SU-DHL-6 (cell line): ENCODE data around the gene BCL2L1.

Source experiments
- H2AFZ ChIP-seq: fragments of 200-600 bp; sonication (generic); 2 replicates; pipeline ENCODE4 v1.6.1; 2014; ENCODE audit warnings: low read depth, mild to moderate bottlenecking, moderate library complexity, mixed read lengths, antibody characterized with exemption, low read length; ENCODE audit not compliant: severe bottlenecking
- H3F3A ChIP-seq: fragments of 200-600 bp; shearing (Covaris generic); 2 replicates; pipeline ENCODE4 v1.6.0; 2016; ENCODE audit warnings: antibody characterized with exemption, mild to moderate bottlenecking; ENCODE audit not compliant: insufficient read depth
- H3K27ac ChIP-seq: fragments of 200-600 bp; sonication (generic); 2 replicates; pipeline ENCODE4 v1.5.1; 2016; ENCODE audit warnings: low read depth, mild to moderate bottlenecking, low read length, moderate library complexity, mixed read lengths
- H3K27me3 ChIP-seq: fragments of 200-600 bp; sonication (generic), shearing (Covaris generic); 2 replicates; pipeline ENCODE4 v1.6.0; 2014; ENCODE audit warnings: mild to moderate bottlenecking, low read length
- H3K36me3 ChIP-seq: fragments of 200-600 bp; sonication (generic); 2 replicates; pipeline ENCODE4 v1.6.1; 2014; ENCODE audit warnings: mild to moderate bottlenecking, low read length, mixed read lengths
- H3K4me2 ChIP-seq: fragments of 300-600, 200-600 bp; shearing (Covaris generic), sonication (generic); 2 replicates; pipeline ENCODE4 v1.6.0; 2014; ENCODE audit warnings: low read length, low read depth, mild to moderate bottlenecking; ENCODE audit not compliant: poor library complexity, severe bottlenecking
- H3K4me3 ChIP-seq: fragments of 200-600 bp; sonication (generic); 2 replicates; pipeline ENCODE4 v1.5.1; 2014; ENCODE audit warnings: antibody characterized with exemption, low read length, mild to moderate bottlenecking, mixed read lengths; ENCODE audit not compliant: insufficient read depth, poor library complexity, severe bottlenecking
- H3K79me2 ChIP-seq: fragments of 200-600 bp; sonication (generic); 2 replicates; pipeline ENCODE4 v1.6.1; 2014; ENCODE audit warnings: mild to moderate bottlenecking, low read length, moderate library complexity; ENCODE audit not compliant: insufficient read depth
- H3K9ac ChIP-seq: fragments of 200-600 bp; sonication (generic); 2 replicates; pipeline ENCODE4 v1.7.0; 2014; ENCODE audit warnings: mild to moderate bottlenecking, low read length
- H3K9me2 ChIP-seq: fragments of 200-600 bp; sonication (generic); replicated peaks from 2 replicates; pipeline ENCODE4 v1.6.1; 2014; ENCODE audit warnings: low read length; ENCODE audit not compliant: insufficient read depth
- H3K9me3 ChIP-seq: fragments of 200-600 bp; sonication (generic); 2 replicates; pipeline ENCODE4 v1.6.1; 2014; ENCODE audit warnings: low read length, mixed read lengths; ENCODE audit not compliant: insufficient read depth
- H4K20me1 ChIP-seq: fragments of 200-600 bp; sonication (generic); 2 replicates; pipeline ENCODE4 v1.6.1; 2014; ENCODE audit warnings: low read depth, mild to moderate bottlenecking, antibody characterized with exemption, low read length, moderate library complexity, mixed read lengths
- EZH2phosphoT487 ChIP-seq: fragments of 200-600 bp; sonication (generic), shearing (Covaris generic); conservative IDR thresholded peaks from 2 replicates; pipeline ENCODE4 v1.6.1; 2018; ENCODE audit warnings: mild to moderate bottlenecking, antibody characterized with exemption, low read length, moderate library complexity, mixed read lengths
- TF ChIP-seq, protein P1 (sequence below): fragments of 200-600 bp; sonication (generic); IDR thresholded peaks from one replicate; pipeline ENCODE4 v1.5.1; 2017; ENCODE audit warnings: antibody characterized with exemption, mild to moderate bottlenecking, low read length, moderate library complexity; ENCODE audit not compliant: insufficient read depth, poor library complexity, severe bottlenecking

The BCL2L1 gene

DNA sequence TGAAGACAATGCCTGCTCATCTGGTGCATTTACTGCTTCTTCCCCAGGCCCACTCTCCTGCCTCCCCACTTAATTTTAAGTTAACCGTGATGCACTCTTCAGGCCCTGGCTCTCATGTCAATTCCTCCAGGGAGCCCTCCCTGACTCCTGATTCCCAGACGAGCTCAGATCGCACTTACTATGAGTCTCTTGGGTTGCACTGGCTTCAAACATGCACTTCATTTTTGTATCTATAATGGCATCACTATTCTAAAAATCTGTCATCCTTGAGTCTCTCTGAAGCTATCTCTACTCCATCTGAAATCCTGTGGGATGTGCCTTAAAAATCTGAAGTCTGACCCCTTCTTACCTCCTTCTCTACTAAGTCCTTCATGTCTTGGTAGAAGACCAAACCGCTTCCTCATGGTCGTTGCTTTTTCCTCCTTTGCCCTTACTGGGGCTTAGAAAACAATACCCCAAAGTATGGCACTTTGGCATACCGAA, 60.3 kb downstream of the BCL2L1 start:
- Histone ChIP-seq H3K27me3 (no peaks in the 10 kb centered on the region), H3K4me2 (peak overlapping the region; percentile 58), H3F3A (peaks cover 6% of the 10 kb centered on the region; the same call in 1 of the 2 replicates), H3K36me3 (no peaks in the 10 kb centered on the region), H3K27ac (peak overlapping the region; percentile 57), H3K79me2 (no peaks in the 10 kb centered on the region), H3K9ac (0 out of 2 replicates have a peak overlapping the region, but pooled peaks have one; percentile 30), H3K9me3 (no peaks in the 10 kb centered on the region), H2AFZ (no peak overlapping the region), H3K9me2 (no peaks in the 10 kb centered on the region), H4K20me1 (no peaks in the 10 kb centered on the region), H3K4me3 (no peak overlapping the region)
- TF ChIP-seq, protein P1, sequence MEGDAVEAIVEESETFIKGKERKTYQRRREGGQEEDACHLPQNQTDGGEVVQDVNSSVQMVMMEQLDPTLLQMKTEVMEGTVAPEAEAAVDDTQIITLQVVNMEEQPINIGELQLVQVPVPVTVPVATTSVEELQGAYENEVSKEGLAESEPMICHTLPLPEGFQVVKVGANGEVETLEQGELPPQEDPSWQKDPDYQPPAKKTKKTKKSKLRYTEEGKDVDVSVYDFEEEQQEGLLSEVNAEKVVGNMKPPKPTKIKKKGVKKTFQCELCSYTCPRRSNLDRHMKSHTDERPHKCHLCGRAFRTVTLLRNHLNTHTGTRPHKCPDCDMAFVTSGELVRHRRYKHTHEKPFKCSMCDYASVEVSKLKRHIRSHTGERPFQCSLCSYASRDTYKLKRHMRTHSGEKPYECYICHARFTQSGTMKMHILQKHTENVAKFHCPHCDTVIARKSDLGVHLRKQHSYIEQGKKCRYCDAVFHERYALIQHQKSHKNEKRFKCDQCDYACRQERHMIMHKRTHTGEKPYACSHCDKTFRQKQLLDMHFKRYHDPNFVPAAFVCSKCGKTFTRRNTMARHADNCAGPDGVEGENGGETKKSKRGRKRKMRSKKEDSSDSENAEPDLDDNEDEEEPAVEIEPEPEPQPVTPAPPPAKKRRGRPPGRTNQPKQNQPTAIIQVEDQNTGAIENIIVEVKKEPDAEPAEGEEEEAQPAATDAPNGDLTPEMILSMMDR = no peak
- no peak for TF ChIP-seq EZH2phosphoT487

DNA sequence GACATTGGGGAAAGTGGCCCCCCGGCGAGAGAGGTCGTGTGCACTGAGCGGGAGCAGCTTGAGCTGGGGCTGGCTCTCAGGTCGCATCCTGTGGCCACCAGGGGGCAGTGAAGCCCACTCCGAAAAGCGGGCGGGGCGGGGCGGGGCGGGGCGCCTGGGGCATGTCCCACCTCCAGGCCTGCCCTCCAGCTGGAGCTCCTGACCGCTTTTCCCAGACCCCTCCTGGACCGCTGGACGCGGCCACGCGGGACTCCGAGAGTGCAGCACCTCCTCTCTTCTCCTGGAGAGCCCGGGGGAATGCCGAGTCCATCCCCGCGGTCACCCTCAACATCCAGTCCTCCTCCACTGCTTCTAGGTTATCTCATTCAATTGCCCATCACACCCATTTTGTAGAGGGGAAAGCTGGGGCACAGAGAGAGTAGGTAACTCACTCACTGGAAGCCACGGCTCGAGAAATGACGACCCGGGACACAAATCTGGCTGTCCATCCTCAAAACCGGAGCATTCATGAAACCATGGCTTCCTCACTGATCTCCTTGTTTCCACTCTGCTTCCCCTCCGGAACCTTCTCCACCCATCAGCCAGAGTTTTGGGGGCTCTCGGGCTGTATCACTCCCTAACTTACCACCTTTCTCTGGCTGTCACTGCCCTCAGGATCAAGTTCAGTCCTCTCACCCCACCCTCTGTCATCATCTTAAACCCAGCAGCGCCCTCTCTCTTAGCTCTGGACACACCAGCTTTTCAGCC, 60.9 kb downstream of the BCL2L1 start:
- H3K36me3 ChIP-seq = no peaks in the 10 kb centered on the region
- peak overlapping the region; percentile 57 for H3K27ac ChIP-seq
- H3K9ac ChIP-seq = peak overlapping the region; percentile 30
- H3K27me3 ChIP-seq = no peaks in the 10 kb centered on the region
- no peaks in the 10 kb centered on the region for H4K20me1 ChIP-seq
- H2AFZ ChIP-seq = peak overlapping the region; percentile 75
- peak overlapping the region; percentile 58 for H3K4me2 ChIP-seq
- H3K9me3 ChIP-seq = no peaks in the 10 kb centered on the region
- H3K4me3 ChIP-seq = no peak overlapping the region
- H3F3A ChIP-seq = peaks cover 6% of the 10 kb centered on the region; the same call in 1 of the 2 replicates
- H3K9me2 ChIP-seq = no peaks in the 10 kb centered on the region
- H3K79me2 ChIP-seq = no peaks in the 10 kb centered on the region
- TF ChIP-seq, protein P1 = peak; percentile 54
- TF ChIP-seq EZH2phosphoT487 = no peak

DNA sequence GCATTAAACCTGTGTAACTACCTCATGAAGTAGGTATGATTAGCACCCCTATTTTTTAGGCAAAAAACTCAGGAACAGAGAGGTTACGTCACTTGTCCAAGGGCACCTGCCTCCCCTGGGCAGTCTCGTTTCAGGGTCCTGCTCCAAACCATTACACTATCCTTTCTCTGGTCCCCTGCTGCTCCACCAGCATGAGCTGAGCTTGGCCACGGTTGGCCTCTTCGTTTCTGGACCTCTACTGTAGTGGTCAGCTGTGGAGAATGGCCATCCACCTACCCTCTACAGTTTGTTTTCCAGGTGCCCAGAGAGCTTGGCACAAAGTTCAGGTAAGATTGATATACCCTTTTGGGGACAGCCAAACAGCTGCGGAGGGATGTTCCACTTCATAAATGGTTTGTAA, 68.1 kb downstream of the BCL2L1 start:
- Histone ChIP-seq H2AFZ (no peak overlapping the region), H3F3A (no peaks in the 10 kb centered on the region), H3K4me2 (no peak overlapping the region), H3K79me2 (no peaks in the 10 kb centered on the region), H3K4me3 (no peak overlapping the region), H3K9me3 (no peaks in the 10 kb centered on the region), H3K9me2 (no peaks in the 10 kb centered on the region), H4K20me1 (no peaks in the 10 kb centered on the region), H3K36me3 (no peaks in the 10 kb centered on the region), H3K27me3 (no peaks in the 10 kb centered on the region), H3K27ac (no peak overlapping the region), H3K9ac (no peak overlapping the region)
- no peak for TF ChIP-seq EZH2phosphoT487
- TF ChIP-seq, protein P1 = no peak
